Upper lobe of left lung (tissue), 4 donors: ENCODE data around the gene TTC23L.

Experiments used
- POLR2AphosphoS5 ChIP-seq, 2 donors: sonication (generic); formaldehyde crosslinking; IDR thresholded peaks; one replicate each; pipeline ENCODE4 v1.5.1; 2017; ENCODE audit warnings: antibody characterized with exemption in 2 of 2
- TF ChIP-seq, protein P1 (sequence below), 6 experiments: fragments of 450-650 bp in 4 of 6; fragments of 200-600 bp in 2 of 6; sonication (generic) in 2 of 6; IDR thresholded peaks; one replicate each; pipeline ENCODE4 v1.5.1; 2016 to 2019; ENCODE audit warnings: antibody characterized with exemption in 6 of 6

DNA sequence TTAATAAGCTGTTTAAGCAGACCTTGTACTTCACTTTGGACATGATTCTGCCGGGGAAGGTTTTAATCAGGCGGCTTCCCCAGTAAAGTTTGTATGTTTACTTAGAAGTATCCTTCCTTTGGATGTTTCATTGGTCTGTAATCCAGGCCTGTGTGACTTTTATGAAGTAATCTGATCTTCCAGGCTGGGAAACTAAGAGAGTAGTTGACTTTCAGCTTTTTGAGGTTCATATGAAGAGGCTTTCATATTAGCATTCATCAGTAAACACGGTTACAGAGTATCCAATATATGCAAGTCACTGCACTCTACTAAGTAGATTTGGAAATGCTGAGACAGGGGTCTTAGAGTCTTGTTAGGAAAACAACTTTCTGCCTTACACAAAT lies 91.5 kb downstream of the TTC23L start:
- TF ChIP-seq, protein P1, sequence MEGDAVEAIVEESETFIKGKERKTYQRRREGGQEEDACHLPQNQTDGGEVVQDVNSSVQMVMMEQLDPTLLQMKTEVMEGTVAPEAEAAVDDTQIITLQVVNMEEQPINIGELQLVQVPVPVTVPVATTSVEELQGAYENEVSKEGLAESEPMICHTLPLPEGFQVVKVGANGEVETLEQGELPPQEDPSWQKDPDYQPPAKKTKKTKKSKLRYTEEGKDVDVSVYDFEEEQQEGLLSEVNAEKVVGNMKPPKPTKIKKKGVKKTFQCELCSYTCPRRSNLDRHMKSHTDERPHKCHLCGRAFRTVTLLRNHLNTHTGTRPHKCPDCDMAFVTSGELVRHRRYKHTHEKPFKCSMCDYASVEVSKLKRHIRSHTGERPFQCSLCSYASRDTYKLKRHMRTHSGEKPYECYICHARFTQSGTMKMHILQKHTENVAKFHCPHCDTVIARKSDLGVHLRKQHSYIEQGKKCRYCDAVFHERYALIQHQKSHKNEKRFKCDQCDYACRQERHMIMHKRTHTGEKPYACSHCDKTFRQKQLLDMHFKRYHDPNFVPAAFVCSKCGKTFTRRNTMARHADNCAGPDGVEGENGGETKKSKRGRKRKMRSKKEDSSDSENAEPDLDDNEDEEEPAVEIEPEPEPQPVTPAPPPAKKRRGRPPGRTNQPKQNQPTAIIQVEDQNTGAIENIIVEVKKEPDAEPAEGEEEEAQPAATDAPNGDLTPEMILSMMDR (IDR thresholded peaks at IDR 0.05): no peak
- no peak for TF ChIP-seq POLR2AphosphoS5 (IDR thresholded peaks at IDR 0.05)
